ENCODE measurements around the gene RPL10A. TPM values are rescaled to one million over a fixed set of nuclear protein-coding genes. Genes with fewer than 3 reads are reported as not detected.

RPL10A gene
- total and polyA plus RNA-seq, 2 of the 8 experiments (the other 6 are each of a cell fraction or from before 2014, with no cell fraction given): 1,893 to 2,948 TPM

- no peak for TF ChIP-seq CHD7 (IDR thresholded peaks at IDR 0.05; ENCODE audit: insufficient replicate concordance, low read length)
- no peak for TF ChIP-seq POLR2AphosphoS5 (IDR thresholded peaks at IDR 0.05; ENCODE audit: low read depth, low read length)
- TF ChIP-seq ASH2L (IDR thresholded peaks at IDR 0.05; ENCODE audit: low read length): no peak
- no peak for TF ChIP-seq EP300 (IDR thresholded peaks at IDR 0.05; ENCODE audit: borderline replicate concordance in 1 of 2, low read depth in 2 of 2, low read length in 2 of 2)
- no peak for TF ChIP-seq RBBP5 (IDR thresholded peaks at IDR 0.05; ENCODE audit: borderline replicate concordance, low read depth, low read length)
- no peak for TF ChIP-seq TAF7 (optimal IDR thresholded peaks at IDR 0.05; ENCODE audit: borderline replicate concordance, low read depth, low read length)
- no peak for TF ChIP-seq SIN3A (conservative IDR thresholded peaks at IDR 0.05 in 1 of 2, IDR thresholded peaks at IDR 0.05 in 1 of 2; ENCODE audit: low read depth in 1 of 2, low read length in 2 of 2)
- no peak for TF ChIP-seq EGR1 (IDR thresholded peaks at IDR 0.05; ENCODE audit: borderline replicate concordance, low read depth, low read length)
- TF ChIP-seq CREB1 (IDR thresholded peaks at IDR 0.05): no peak
These were observed 25.5 kb upstream of the RPL10A start (continued) for GRCh38 chr6:35442693-35443092.

Data from H1 (cell line).